ENCODE data around the gene ELF5. TPM values are rescaled to one million over a fixed set of nuclear protein-coding genes. Genes with fewer than 3 reads are reported as not detected.

ELF5 gene
- total RNA-seq, 2 experiments from 2014 or later = not detected

GRCh38 chr11:34510218-34510617, 3.4 kb downstream of the ELF5 start:
- no peaks in the 10 kb centered on the region for H3K9me3 Mint-ChIP-seq
- no peak overlapping the region for H3K4me3 Mint-ChIP-seq
- no peak for DNase-seq
- no peaks in the 10 kb centered on the region for H3K36me3 Mint-ChIP-seq
- H3K27me3 Mint-ChIP-seq = peaks cover 4% of the 10 kb centered on the region
- no peak overlapping the region for H3K27ac Mint-ChIP-seq
- H3K4me1 Mint-ChIP-seq = no peaks in the 10 kb centered on the region

- Mint-ChIP-seq H3K4me3 (no peak overlapping the region), H3K4me1 (no peaks in the 10 kb centered on the region), H3K36me3 (no peaks in the 10 kb centered on the region), H3K9me3 (no peaks in the 10 kb centered on the region), H3K27me3 (peaks cover 4% of the 10 kb centered on the region), H3K27ac (no peak overlapping the region)
- no peak for DNase-seq
Measured at GRCh38 chr11:34509336-34509876, 4.2 kb downstream of the ELF5 start.

DNA sequence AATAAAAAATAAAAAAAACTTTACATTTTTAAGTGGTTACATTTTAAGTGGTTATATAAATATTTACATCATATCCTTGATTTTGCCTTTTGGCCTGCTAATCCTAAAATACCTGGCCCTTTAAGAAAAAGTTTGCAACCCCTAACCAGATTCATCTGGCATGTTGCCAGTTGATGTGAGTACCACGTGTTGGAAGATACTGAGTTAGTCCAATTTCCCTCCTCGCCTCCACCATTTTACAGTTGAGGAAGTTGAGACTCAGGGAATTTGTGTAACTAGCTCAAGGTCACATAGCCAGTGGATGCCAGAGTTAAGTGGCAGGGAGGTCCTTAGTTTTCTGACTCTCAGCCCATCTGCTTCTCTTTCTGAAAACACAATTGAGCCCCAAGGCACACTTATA, 5.1 kb downstream of the ELF5 start:
- H3K27me3 Mint-ChIP-seq = peaks cover 4% of the 10 kb centered on the region
- H3K27ac Mint-ChIP-seq = no peak overlapping the region
- H3K9me3 Mint-ChIP-seq = no peaks in the 10 kb centered on the region
- DNase-seq = no peak
- H3K4me1 Mint-ChIP-seq = no peaks in the 10 kb centered on the region
- no peaks in the 10 kb centered on the region for H3K36me3 Mint-ChIP-seq
- no peak overlapping the region for H3K4me3 Mint-ChIP-seq

DNA sequence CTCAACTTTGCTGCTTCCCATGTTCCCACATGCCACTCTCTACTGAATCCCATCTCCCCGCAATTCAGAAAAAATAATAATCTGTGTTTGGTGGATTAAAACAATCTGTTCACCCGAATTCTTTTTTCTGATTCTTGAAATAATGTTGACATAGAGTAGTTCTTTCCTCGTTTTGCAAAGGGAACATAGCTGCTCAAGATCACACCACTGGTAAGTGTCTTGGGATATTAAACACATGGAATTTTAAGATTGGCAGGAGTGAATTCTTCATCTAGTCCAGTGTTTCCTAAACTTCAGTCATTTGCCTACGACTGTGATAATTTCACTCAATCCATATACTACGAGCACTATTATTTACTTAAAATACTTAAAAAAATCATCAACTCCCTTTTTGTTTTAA, 6.0 kb downstream of the ELF5 start:
- H3K4me3 Mint-ChIP-seq = no peak overlapping the region
- H3K4me1 Mint-ChIP-seq = no peaks in the 10 kb centered on the region
- no peak overlapping the region for H3K27ac Mint-ChIP-seq
- no peak for DNase-seq
- H3K9me3 Mint-ChIP-seq = no peaks in the 10 kb centered on the region
- H3K36me3 Mint-ChIP-seq = no peaks in the 10 kb centered on the region
- peaks cover 2% of the 10 kb centered on the region for H3K27me3 Mint-ChIP-seq

- no peak overlapping the region for H3K27ac Mint-ChIP-seq
- H3K36me3 Mint-ChIP-seq = no peaks in the 10 kb centered on the region
- no peak overlapping the region for H3K4me3 Mint-ChIP-seq
- DNase-seq = no peak
- no peaks in the 10 kb centered on the region for H3K4me1 Mint-ChIP-seq
- no peaks in the 10 kb centered on the region for H3K27me3 Mint-ChIP-seq
- H3K9me3 Mint-ChIP-seq = no peaks in the 10 kb centered on the region
Measured at GRCh38 chr11:34507156-34507555, 6.4 kb downstream of the ELF5 start.

GRCh38 chr11:34505874-34506273, 7.7 kb downstream of the ELF5 start:
- no peaks in the 10 kb centered on the region for H3K9me3 Mint-ChIP-seq

DNA sequence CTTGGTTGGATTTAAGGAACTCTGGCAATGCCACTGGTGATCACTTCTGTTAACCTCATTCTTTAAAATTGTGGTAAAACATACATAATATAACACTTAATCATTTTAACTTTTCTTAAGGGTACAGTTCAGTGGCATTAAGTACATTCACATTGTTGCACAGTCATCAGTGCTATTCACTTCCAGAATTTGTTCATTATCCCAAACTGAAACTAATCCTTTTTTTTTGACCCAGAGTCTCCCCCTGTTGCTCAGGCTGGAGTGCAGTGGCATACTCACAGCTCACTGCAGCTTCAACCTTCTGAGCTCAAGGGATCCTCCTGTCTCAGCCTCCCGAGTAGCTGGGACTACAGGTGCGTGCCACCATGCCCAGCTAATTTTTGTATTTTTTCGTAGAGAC, 10.6 kb downstream of the ELF5 start:
- DNase-seq = no peak
- Mint-ChIP-seq H3K27ac (no peak overlapping the region), H3K27me3 (peaks cover 4% of the 10 kb centered on the region), H3K9me3 (no peaks in the 10 kb centered on the region), H3K36me3 (no peaks in the 10 kb centered on the region), H3K4me1 (no peaks in the 10 kb centered on the region), H3K4me3 (no peak overlapping the region)

More at GRCh38 chr11:34505874-34506273, 7.7 kb downstream of the ELF5 start:
- no peak overlapping the region for H3K27ac Mint-ChIP-seq
- H3K4me1 Mint-ChIP-seq = no peaks in the 10 kb centered on the region
- no peak overlapping the region for H3K4me3 Mint-ChIP-seq
- no peaks in the 10 kb centered on the region for H3K27me3 Mint-ChIP-seq
- DNase-seq = no peak
- H3K36me3 Mint-ChIP-seq = no peaks in the 10 kb centered on the region

GRCh38 chr11:34501949-34502348, 11.6 kb downstream of the ELF5 start:
- Mint-ChIP-seq H3K27ac (no peak overlapping the region), H3K27me3 (peaks cover 4% of the 10 kb centered on the region), H3K9me3 (no peaks in the 10 kb centered on the region), H3K4me3 (no peak overlapping the region), H3K4me1 (no peaks in the 10 kb centered on the region), H3K36me3 (no peaks in the 10 kb centered on the region)
- no peak for DNase-seq

DNA sequence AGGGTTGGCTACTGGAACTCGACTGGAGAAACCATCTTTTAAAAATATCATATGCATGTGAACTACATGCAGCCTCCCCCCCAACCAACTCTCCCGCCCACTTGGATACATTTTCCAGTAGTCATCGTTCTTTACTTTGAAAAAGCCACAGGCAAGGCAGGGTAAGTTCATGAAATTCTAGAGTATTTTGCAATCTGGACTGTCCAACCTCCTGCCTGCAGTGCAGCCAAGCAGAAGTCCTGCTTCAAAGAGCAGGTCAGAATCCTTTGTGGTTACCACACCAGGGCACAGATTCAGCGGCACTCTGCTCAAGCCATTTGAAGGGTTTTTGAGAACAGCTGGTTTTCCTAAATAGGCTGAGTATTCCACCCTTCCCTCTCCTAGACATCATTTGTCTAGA, 12.1 kb downstream of the ELF5 start:
- Mint-ChIP-seq H3K27ac (no peak overlapping the region), H3K4me3 (no peak overlapping the region), H3K4me1 (no peaks in the 10 kb centered on the region), H3K36me3 (no peaks in the 10 kb centered on the region), H3K27me3 (peaks cover 4% of the 10 kb centered on the region), H3K9me3 (no peaks in the 10 kb centered on the region)
- no peak for DNase-seq

GRCh38 chr11:34499719-34500500, 13.7 kb downstream of the ELF5 start:
- no peaks in the 10 kb centered on the region for H3K4me1 Mint-ChIP-seq
- H3K9me3 Mint-ChIP-seq = no peaks in the 10 kb centered on the region
- H3K27ac Mint-ChIP-seq = no peak overlapping the region
- no peak overlapping the region for H3K4me3 Mint-ChIP-seq
- peaks cover 4% of the 10 kb centered on the region for H3K27me3 Mint-ChIP-seq
- DNase-seq = no peak
- no peaks in the 10 kb centered on the region for H3K36me3 Mint-ChIP-seq

DNA sequence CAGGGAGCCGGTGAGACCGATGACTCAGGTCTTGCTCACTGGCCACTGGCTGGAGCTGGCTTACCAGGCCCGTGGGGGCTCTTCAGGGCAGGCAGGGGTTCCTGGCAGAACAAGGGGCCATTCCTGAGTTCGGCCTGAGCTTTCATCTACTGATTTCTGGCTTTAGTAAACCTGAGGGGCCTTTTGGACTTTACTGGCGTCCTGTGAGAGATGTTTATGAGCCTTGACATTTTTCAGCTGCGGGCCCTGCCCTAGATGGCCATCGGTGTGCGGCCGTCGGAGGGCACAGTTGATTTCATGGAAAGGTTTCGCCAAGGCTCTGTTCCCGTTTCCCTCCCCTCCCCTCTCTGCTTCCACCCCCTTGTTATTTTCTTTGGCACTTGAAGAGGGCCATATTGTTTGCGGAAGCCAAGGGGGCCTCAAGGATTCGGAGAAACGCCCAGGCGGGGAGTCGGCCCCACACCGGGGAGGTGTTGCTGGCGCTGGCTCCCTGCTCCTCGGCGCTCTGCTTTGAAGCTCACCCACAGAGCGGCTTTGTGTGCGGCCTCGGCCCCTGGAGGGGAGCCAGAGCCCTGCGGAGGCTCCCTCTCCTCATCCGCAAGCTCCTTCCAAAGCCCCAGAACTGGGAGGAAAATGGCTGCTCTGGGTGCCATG, 17.7 kb downstream of the ELF5 start:
- Mint-ChIP-seq H3K4me3 (no peak overlapping the region), H3K27ac (no peak overlapping the region), H3K4me1 (no peaks in the 10 kb centered on the region), H3K36me3 (no peaks in the 10 kb centered on the region), H3K27me3 (peaks cover 4% of the 10 kb centered on the region), H3K9me3 (no peaks in the 10 kb centered on the region)
- DNase-seq = no peak

- Mint-ChIP-seq H3K27me3 (peaks cover 4% of the 10 kb centered on the region), H3K4me3 (no peak overlapping the region), H3K9me3 (no peaks in the 10 kb centered on the region), H3K27ac (no peak overlapping the region), H3K4me1 (no peaks in the 10 kb centered on the region), H3K36me3 (no peaks in the 10 kb centered on the region)
- DNase-seq = no peak
Measured at GRCh38 chr11:34495239-34495723, 18.3 kb downstream of the ELF5 start.

- Mint-ChIP-seq H3K36me3 (no peaks in the 10 kb centered on the region), H3K4me1 (no peaks in the 10 kb centered on the region), H3K9me3 (no peaks in the 10 kb centered on the region), H3K27ac (no peak overlapping the region), H3K27me3 (no peaks in the 10 kb centered on the region), H3K4me3 (no peak overlapping the region)
- no peak for DNase-seq
Measured at GRCh38 chr11:34493926-34494595, 19.5 kb downstream of the ELF5 start.

- Mint-ChIP-seq H3K4me1 (no peaks in the 10 kb centered on the region), H3K27ac (no peak overlapping the region), H3K36me3 (no peaks in the 10 kb centered on the region), H3K4me3 (no peak overlapping the region), H3K27me3 (no peaks in the 10 kb centered on the region), H3K9me3 (no peaks in the 10 kb centered on the region)
- DNase-seq = no peak
Measured at GRCh38 chr11:34493468-34493867, 20.1 kb downstream of the ELF5 start.

- Mint-ChIP-seq H3K4me3 (no peak overlapping the region), H3K27me3 (no peaks in the 10 kb centered on the region), H3K4me1 (no peaks in the 10 kb centered on the region), H3K27ac (no peak overlapping the region), H3K9me3 (no peaks in the 10 kb centered on the region), H3K36me3 (no peaks in the 10 kb centered on the region)
- DNase-seq = peak; percentile 6
Measured at GRCh38 chr11:34492806-34493414, 20.7 kb downstream of the ELF5 start.
